ENCODE data around the gene HDGFL2. TPM values are rescaled to one million over a fixed set of nuclear protein-coding genes. Genes with fewer than 3 reads are reported as not detected.

HDGFL2 gene
- total and polyA plus RNA-seq, 2 donors = 26.2 to 36.9 TPM

Other genes with a start within 250 kb of the HDGFL2 start
- 5.7 TPM for gene EBI3, start 242.8 kb upstream of the HDGFL2 start, total RNA-seq
- 16.2 TPM for gene EBI3, start 242.8 kb upstream of the HDGFL2 start, polyA plus RNA-seq
- gene YJU2, start 225.2 kb upstream of the HDGFL2 start, total RNA-seq = 22.6 TPM
- gene YJU2, start 225.2 kb upstream of the HDGFL2 start, polyA plus RNA-seq = 26.8 TPM
- gene SHD, start 193.0 kb upstream of the HDGFL2 start, total RNA-seq = 0.80 TPM
- 0.57 TPM for gene SHD, start 193.0 kb upstream of the HDGFL2 start, polyA plus RNA-seq
- 87.9 TPM for gene TMIGD2, start 169.9 kb upstream of the HDGFL2 start, total RNA-seq
- gene TMIGD2, start 169.9 kb upstream of the HDGFL2 start, polyA plus RNA-seq = 64.8 TPM
- 4.3 TPM for gene FSD1, start 167.7 kb upstream of the HDGFL2 start, total RNA-seq
- gene FSD1, start 167.7 kb upstream of the HDGFL2 start, polyA plus RNA-seq = 19.2 TPM
- 20.8 TPM for gene STAP2, start 133.5 kb upstream of the HDGFL2 start, total RNA-seq
- 21.3 TPM for gene STAP2, start 133.5 kb upstream of the HDGFL2 start, polyA plus RNA-seq
- gene MPND, start 128.7 kb upstream of the HDGFL2 start, total RNA-seq = 7.8 TPM
- 16.9 TPM for gene MPND, start 128.7 kb upstream of the HDGFL2 start, polyA plus RNA-seq
- 15.4 TPM for gene SH3GL1, start 71.8 kb upstream of the HDGFL2 start, total RNA-seq
- gene SH3GL1, start 71.8 kb upstream of the HDGFL2 start, polyA plus RNA-seq = 40.6 TPM
- gene CHAF1A, start 69.7 kb upstream of the HDGFL2 start, total RNA-seq = 19.5 TPM
- gene CHAF1A, start 69.7 kb upstream of the HDGFL2 start, polyA plus RNA-seq = 3.5 TPM
- 45.1 TPM for gene UBXN6, start 14.5 kb upstream of the HDGFL2 start, total RNA-seq
- gene UBXN6, start 14.5 kb upstream of the HDGFL2 start, polyA plus RNA-seq = 126 TPM
- gene PLIN4, start 46.2 kb downstream of the HDGFL2 start, total RNA-seq = 0.19 TPM
- gene PLIN4, start 46.2 kb downstream of the HDGFL2 start, polyA plus RNA-seq = 2.3 TPM
- 1.2 TPM for gene PLIN5, start 62.9 kb downstream of the HDGFL2 start, total RNA-seq
- gene PLIN5, start 62.9 kb downstream of the HDGFL2 start, polyA plus RNA-seq = 12.3 TPM
- gene LRG1, start 67.7 kb downstream of the HDGFL2 start, total RNA-seq = 0.52 TPM
- gene LRG1, start 67.7 kb downstream of the HDGFL2 start, polyA plus RNA-seq = 2.1 TPM
- 0.85 TPM for gene SEMA6B, start 87.4 kb downstream of the HDGFL2 start, total RNA-seq
- 4.7 TPM for gene SEMA6B, start 87.4 kb downstream of the HDGFL2 start, polyA plus RNA-seq
- 5.1 TPM for gene TNFAIP8L1, start 167.2 kb downstream of the HDGFL2 start, total RNA-seq
- gene TNFAIP8L1, start 167.2 kb downstream of the HDGFL2 start, polyA plus RNA-seq = 6.9 TPM
- gene MYDGF, start 198.0 kb downstream of the HDGFL2 start, total RNA-seq = 41.9 TPM
- 53.5 TPM for gene MYDGF, start 198.0 kb downstream of the HDGFL2 start, polyA plus RNA-seq